Heart left ventricle (tissue), 16 donors: ENCODE results near the gene SPTBN4. TPM values are rescaled to one million over a fixed set of nuclear protein-coding genes. Genes with fewer than 3 reads are reported as not detected.
"Not testable (repeated sequence)": the region's sequence is repeated elsewhere in the genome, so short reads cannot be mapped to it uniquely, and the experiment has no call there.

Experiments used
- ATAC-seq, 4 donors: fragments of 200-7000 bp; cut with Tn5 transposase; one replicate each; pipeline ENCODE4 v1.9.1; 2020 to 2022; ENCODE audit warnings: moderate library complexity in 4 of 4, mild to moderate bottlenecking in 3 of 4, moderate number of reproducible peaks in 1 of 4
- DNase-seq, 5 donors: peaks; one replicate each; pipeline ENCODE4 v3.0.0-alpha.2; 2020
- H3K27ac ChIP-seq, 12 donors: fragments of 200-600 bp; sonication (generic) in 4 of 12; one replicate each; pipeline versions ENCODE4 v1.5.0 to v1.8.0; 2016 to 2022; ENCODE audit warnings: mild to moderate bottlenecking in 2 of 12
- H3K27me3 ChIP-seq, 9 donors: fragments of 200-600 bp; sonication (generic) in 2 of 9; one replicate each; pipeline versions ENCODE4 v1.5.1 to v1.8.0; 2016 to 2022; ENCODE audit warnings: mild to moderate bottlenecking in 3 of 9
- H3K36me3 ChIP-seq, 9 donors: fragments of 200-600 bp; sonication (generic) in 2 of 9; one replicate each; pipeline versions ENCODE4 v1.5.0 to v1.8.0; 2018 to 2022; ENCODE audit warnings: mild to moderate bottlenecking in 2 of 9
- H3K4me1 ChIP-seq, 12 donors: fragments of 200-600 bp; sonication (generic) in 4 of 12; one replicate each; pipeline versions ENCODE4 v1.5.0 to v1.8.0; 2016 to 2022; ENCODE audit warnings: mild to moderate bottlenecking in 3 of 12
- H3K4me3 ChIP-seq, 12 donors: fragments of 200-600 bp; sonication (generic) in 4 of 12; one replicate each; pipeline versions ENCODE4 v1.5.0 to v1.8.0; 2017 to 2022; ENCODE audit warnings: mild to moderate bottlenecking in 9 of 12, moderate library complexity in 4 of 12
- H3K9me3 ChIP-seq, 12 donors: fragments of 200-600 bp; sonication (generic) in 4 of 12; one replicate each; pipeline versions ENCODE4 v1.5.0 to v1.8.0; 2016 to 2022; ENCODE audit warnings: mild to moderate bottlenecking in 1 of 12
- POLR2A ChIP-seq, 2 donors: fragments of 450-650 bp; IDR thresholded peaks; one replicate each; pipeline ENCODE4 v1.6.1; 2017; ENCODE audit warnings: antibody characterized with exemption in 2 of 2, mild to moderate bottlenecking in 2 of 2, moderate library complexity in 2 of 2
- WGBS, 4 donors: extraction: QIAGEN DNeasy Blood & Tissue Kit in 2 of 4; methylation state at CpG; one replicate each; pipeline versions ENCODE4 v1.1.5 to v1.1.7; 2013 to 2018; 5-methylcytosine and 5-hydroxymethylcytosine counted together
- intact Hi-C, 10 donors: fragments of 100-400 bp; cut with DNase I; formaldehyde crosslinking; loops; one replicate each; pipeline versions ENCODE4 v1.11.1 to v1.14.2; 2022
- polyA plus RNA-seq, 2 donors: library from polyadenylated mRNA; stranded (reverse); fragments of 200-250 nt; gene quantifications; one replicate each; pipeline ENCODE4 v1.2.3, GENCODE V29; 2013
- total RNA-seq, 9 donors: library from RNA; depleted of rRNA in 2 of 9; stranded (reverse); fragments of >200 nt in 2 of 9; fragmentation: NEBNext Ultra II Directional in 3 of 9; extraction: Animal tissue kit (Norgen Biotek cat#: 25700) in 3 of 9; gene quantifications; one replicate each; pipeline versions ENCODE4 v1.1.0 to v1.2.4, GENCODE V29; 2016 to 2023
- TF ChIP-seq, protein P1 (sequence below), 12 donors: fragments of 200-600 bp; sonication (generic) in 4 of 12; IDR thresholded peaks; one replicate each; pipeline versions ENCODE4 v1.5.0 to v1.8.0; 2018 to 2022; ENCODE audit warnings: antibody characterized with exemption in 12 of 12, mild to moderate bottlenecking in 5 of 12
- donor health status: ischemic (EF 13 %, LVEDD 7.1; RV severe dilation, severe dysfunction).
- donor health status: healthy with polysubstance abuse.
- donor health status: DM: no; HTN: yes; CAD: no.
- donor health status: DM: no; HTN: no; CAD: no.
- donor health status: ischemic (EF 25% LVEDD 6.9; RV normal size, moderate dysfunction).
- donor health status: ischemic (EF 25% LVEDD 5.7; RV mildly dilated, moderate dysfunction).
- donor health status: healthy.
- donor health status: DM: yes; HTN: yes; CAD: no.
- donor health status: ischemic (EF 35%, LVEDD 5.7; RV mildly dilated, moderate dysfunction).
- donor health status: nonischemic (EF 11% LVEDD 7.7; RV severe dilation, severe dysfunction).
- donor health status: DM: yes; HTN: yes; CAD: no.
- donor health status: PGD.
- donor health status: ischemic (EF 29% LVEDD 5.4; RV normal size, mild dysfunction).
- donor health status: nonischemic (EF 23%, LVEDD 6.1; RV moderate dilation, normal function).

Gene SPTBN4
- total and polyA plus RNA-seq, 11 donors: 1.9 to 8.7 (median 4.2) TPM

DNA sequence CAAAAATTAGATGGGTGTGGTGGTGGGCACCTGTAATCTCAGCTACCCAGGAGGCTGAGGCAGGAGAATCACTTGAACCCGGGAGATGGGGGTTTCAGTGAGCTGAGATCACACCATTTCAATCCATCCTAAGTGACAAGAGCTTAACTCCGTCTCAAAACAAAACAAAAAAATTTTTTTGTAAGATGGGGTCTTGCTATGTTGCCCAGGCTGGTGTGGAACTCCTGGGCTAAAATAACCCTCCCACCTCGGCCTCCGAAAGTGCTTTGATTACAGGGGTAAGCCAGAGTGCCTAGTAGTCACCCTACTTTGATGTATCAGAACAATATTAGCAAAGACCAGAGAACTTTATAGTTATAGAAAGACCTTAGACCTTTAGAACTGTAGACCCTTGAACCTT, 7.9 kb downstream of the SPTBN4 start:
- 88 to 93% (median 89%) methylated on average over 4 of the region's 4 CpGs for WGBS, 4 donors
- no peak overlapping the region for H3K4me3 ChIP-seq
- DNase-seq: no peak
- intact Hi-C loops: loop anchor here in 1 of 10 donors (5.0 kb wide), 1 partner anchor 38 kb away; no protein-coding TSS in a partner anchor
- no peak overlapping the region for H3K27ac ChIP-seq
- ATAC-seq: no peak
- H3K27me3 ChIP-seq: no peaks in the 10 kb centered on the region
- H3K9me3 ChIP-seq: no peaks in the 10 kb centered on the region
- TF ChIP-seq, protein P1, sequence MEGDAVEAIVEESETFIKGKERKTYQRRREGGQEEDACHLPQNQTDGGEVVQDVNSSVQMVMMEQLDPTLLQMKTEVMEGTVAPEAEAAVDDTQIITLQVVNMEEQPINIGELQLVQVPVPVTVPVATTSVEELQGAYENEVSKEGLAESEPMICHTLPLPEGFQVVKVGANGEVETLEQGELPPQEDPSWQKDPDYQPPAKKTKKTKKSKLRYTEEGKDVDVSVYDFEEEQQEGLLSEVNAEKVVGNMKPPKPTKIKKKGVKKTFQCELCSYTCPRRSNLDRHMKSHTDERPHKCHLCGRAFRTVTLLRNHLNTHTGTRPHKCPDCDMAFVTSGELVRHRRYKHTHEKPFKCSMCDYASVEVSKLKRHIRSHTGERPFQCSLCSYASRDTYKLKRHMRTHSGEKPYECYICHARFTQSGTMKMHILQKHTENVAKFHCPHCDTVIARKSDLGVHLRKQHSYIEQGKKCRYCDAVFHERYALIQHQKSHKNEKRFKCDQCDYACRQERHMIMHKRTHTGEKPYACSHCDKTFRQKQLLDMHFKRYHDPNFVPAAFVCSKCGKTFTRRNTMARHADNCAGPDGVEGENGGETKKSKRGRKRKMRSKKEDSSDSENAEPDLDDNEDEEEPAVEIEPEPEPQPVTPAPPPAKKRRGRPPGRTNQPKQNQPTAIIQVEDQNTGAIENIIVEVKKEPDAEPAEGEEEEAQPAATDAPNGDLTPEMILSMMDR (IDR thresholded peaks at IDR 0.05): no peak
- no peak for TF ChIP-seq POLR2A (IDR thresholded peaks at IDR 0.05)
- no peaks in the 10 kb centered on the region for H3K4me1 ChIP-seq
- H3K36me3 ChIP-seq: no peaks in the 10 kb centered on the region

DNA sequence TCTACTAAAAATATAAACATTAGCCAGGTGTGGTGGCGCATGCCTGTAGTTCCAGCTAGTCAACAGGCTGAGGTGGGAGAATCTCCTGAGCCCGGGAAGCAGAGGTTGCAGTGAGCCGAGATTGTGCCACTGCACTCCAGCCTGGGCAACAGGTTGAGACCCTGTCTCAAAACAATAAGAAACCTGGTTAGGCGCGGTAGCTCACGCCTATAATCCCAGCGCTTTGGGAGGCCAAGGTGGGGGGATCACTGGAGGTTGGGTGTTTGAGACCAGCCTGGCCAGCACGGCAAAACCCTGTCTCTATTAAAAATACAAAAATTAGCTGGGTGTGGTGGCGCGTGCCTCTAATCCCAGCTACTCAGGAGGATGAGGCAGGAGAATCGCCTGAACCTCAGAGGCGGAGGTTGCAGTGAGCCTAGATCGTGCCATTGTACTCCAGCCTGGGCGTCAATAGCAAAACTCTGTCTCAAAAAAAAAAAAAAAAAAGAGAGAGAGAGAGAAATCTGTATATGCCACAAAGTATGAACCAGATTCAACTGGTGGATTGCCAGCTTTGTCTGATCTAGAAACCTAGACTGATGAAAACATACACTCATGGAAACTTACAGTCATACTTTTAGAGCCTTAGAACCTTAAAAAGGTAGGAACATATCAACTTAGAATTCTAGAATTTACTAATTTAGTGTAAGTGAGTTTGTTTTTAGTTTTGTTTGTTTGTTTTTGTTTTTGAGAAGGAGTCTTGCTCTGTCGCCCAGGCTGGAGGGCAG, 9.3 kb downstream of the SPTBN4 start:
- 83 to 89% (median 87%) methylated on average over 15 of the region's 15 CpGs for WGBS, 4 donors
- DNase-seq, H3K4me1 ChIP-seq, H3K4me3 ChIP-seq, H3K27ac ChIP-seq, H3K27me3 ChIP-seq, H3K9me3 ChIP-seq, ATAC-seq, H3K36me3 ChIP-seq: not testable (repeated sequence)
- intact Hi-C loops: loop anchor here in 1 of 10 donors (5.0 kb wide), 1 partner anchor 36 kb away; no protein-coding TSS in a partner anchor

DNA sequence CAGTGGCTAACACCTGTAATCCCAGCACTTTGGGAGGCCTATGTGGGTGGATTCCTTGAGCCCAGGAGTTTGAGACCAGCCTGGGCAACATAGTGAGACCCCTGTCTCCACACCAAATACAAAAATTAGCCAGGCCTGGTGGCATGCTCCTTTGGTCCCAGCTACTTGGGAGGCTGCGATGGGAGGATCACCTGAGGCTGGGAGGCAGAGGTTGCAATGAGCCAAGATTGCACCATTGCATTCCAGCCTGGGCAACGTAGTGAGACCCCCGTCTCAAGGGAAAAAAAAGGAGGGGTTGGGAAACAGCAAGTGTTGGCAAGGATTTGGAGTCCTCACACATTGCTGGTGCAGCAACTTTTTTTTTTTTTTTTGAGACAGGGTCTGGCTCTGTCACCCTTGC, 19.2 kb downstream of the SPTBN4 start:
- TF ChIP-seq, protein P1 (IDR thresholded peaks at IDR 0.05): no peak
- no peak for TF ChIP-seq POLR2A (IDR thresholded peaks at IDR 0.05)
- intact Hi-C loops: no loop called here
- no peak overlapping the region for H3K4me3 ChIP-seq
- H3K4me1 ChIP-seq: no peaks in the 10 kb centered on the region
- H3K9me3 ChIP-seq: no peaks in the 10 kb centered on the region
- DNase-seq: no peak
- WGBS, 4 donors: 87 to 90% (median 88%) methylated on average over 3 of the region's 3 CpGs
- no peak overlapping the region for H3K27ac ChIP-seq
- H3K27me3 ChIP-seq: peaks cover 0 to 13% (median 0%) of the 10 kb centered on the region in 9 donors
- ATAC-seq: no peak
- no peaks in the 10 kb centered on the region for H3K36me3 ChIP-seq

DNA sequence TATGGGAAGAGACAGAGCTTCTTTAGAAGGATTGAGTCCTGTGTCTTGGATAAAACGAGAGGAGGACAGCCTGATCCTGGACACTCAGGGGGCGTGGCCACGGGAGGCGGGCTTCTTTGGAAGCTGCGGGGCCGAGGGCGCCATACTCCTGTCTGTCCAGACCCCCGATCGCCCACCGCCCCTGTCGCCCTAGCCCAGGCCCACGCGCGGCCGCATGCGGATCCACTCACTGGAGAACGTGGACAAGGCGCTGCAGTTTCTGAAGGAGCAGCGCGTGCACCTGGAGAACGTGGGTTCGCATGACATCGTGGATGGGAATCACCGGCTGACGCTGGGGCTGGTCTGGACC, 23.1 kb downstream of the SPTBN4 start:
- Histone ChIP-seq H3K27me3 (peaks cover 0 to 11% (median 0%) of the 10 kb centered on the region in 9 donors), H3K4me3 (no peak overlapping the region), H3K27ac (no peak overlapping the region), H3K9me3 (no peaks in the 10 kb centered on the region), H3K4me1 (no peaks in the 10 kb centered on the region), H3K36me3 (peaks cover 0 to 3% (median 0%) of the 10 kb centered on the region in 9 donors)
- ATAC-seq: no peak
- TF ChIP-seq, protein P1 (IDR thresholded peaks at IDR 0.05): no peak
- TF ChIP-seq POLR2A (IDR thresholded peaks at IDR 0.05): no peak
- intact Hi-C loops: no loop called here
- WGBS, 4 donors: 55 to 76% (median 67%) methylated on average over 21 to 25 of the region's 25 CpGs
- DNase-seq: no peak
